Pancreas (tissue), 10 donors: ENCODE measurements around the gene LCT. TPM values are rescaled to one million over a fixed set of nuclear protein-coding genes. Genes with fewer than 3 reads are reported as not detected.
"Not testable (repeated sequence)": the region's sequence is repeated elsewhere in the genome, so short reads cannot be mapped to it uniquely, and the experiment has no call there.

Source experiments
- ATAC-seq, 4 donors: fragments of 200-7000 bp; cut with Tn5 transposase; one replicate each; pipeline versions ENCODE4 v1.8.0 to v1.9.1; 2020; ENCODE audit warnings: mild to moderate bottlenecking in 4 of 4, moderate library complexity in 4 of 4
- DNase-seq, 6 donors: peaks; one replicate each; pipeline ENCODE4 v3.0.0-alpha.2; 2020
- FAIRE-seq: peaks from 2 replicates; lab custom pipeline; 2012; peaks lifted over from hg19 to GRCh38; lab: Jason Lieb, UNC
- H3K27ac ChIP-seq, 4 donors: fragments of 200-600 bp; sonication (generic); 1 replicate in 3 of 4; 2 replicates in 1 of 4; pipeline versions ENCODE4 v1.5.0 to v1.8.0; 2020
- H3K27me3 ChIP-seq, 4 donors: fragments of 200-600 bp; one replicate each; pipeline ENCODE4 v1.8.0; 2021
- H3K36me3 ChIP-seq, 3 donors: fragments of 200-600 bp; sonication (generic) in 1 of 3; one replicate each; pipeline versions ENCODE4 v1.5.0 to v1.8.0; 2020 to 2021
- H3K4me1 ChIP-seq, 3 donors: fragments of 200-600 bp; one replicate each; pipeline ENCODE4 v1.8.0; 2021
- H3K4me3 ChIP-seq, 4 donors: fragments of 200-600 bp; sonication (generic) in 2 of 4; one replicate each; pipeline versions ENCODE4 v1.5.0 to v1.8.0; 2020 to 2021
- H3K9me3 ChIP-seq, 4 donors: fragments of 200-600 bp; one replicate each; pipeline ENCODE4 v1.8.0; 2021
- CTCF ChIP-seq, 4 donors: fragments of 200-600 bp; sonication (generic) in 3 of 4; IDR thresholded peaks; one replicate each; pipeline versions ENCODE4 v1.5.0 to v1.8.0; 2021; ENCODE audit warnings: antibody characterized with exemption in 4 of 4
- WGBS, 2 donors: extraction: QIAGEN DNeasy Blood & Tissue Kit; methylation state at CpG; one replicate each; pipeline ENCODE4 v1.1.7; 2013; 5-methylcytosine and 5-hydroxymethylcytosine counted together
- intact Hi-C, 3 donors: fragments of 100-400 bp; cut with DNase I; formaldehyde crosslinking; loops; one replicate each; pipeline versions ENCODE4 v1.11.1 to v1.14.2; 2022
- polyA plus RNA-seq, 2 donors: library from polyadenylated mRNA; stranded (reverse); fragments of 200-250 nt; gene quantifications; one replicate each; pipeline ENCODE4 v1.2.3, GENCODE V29; 2013
- total RNA-seq, 6 donors: library from RNA; stranded (reverse); fragmentation: NEBNext Ultra II Directional in 4 of 6; extraction: Animal tissue kit (Norgen Biotek cat#: 25700) in 4 of 6; gene quantifications; one replicate each; pipeline versions ENCODE4 v1.2.1 to v1.2.4, GENCODE V29; 2021 to 2023
- donor health status: healthy with polysubstance abuse.
- donor health status: DM: no; HTN: no; CAD: no; lungs with moderate emphysema.
- donor health status: DM: no; HTN: no; CAD: no.
- donor health status: control.
- donor health status: control.
- donor health status: Bipolar disorder and iron deficiency.
- donor health status: DM: yes; HTN: yes; CAD: no.
- donor health status: DM: no; HTN: no; CAD: no.
- donor health status: DM: no; HTN: no; CAD: no.
- donor health status: DM: yes; HTN: yes; CAD: no.

The LCT gene
- total and polyA plus RNA-seq, 8 donors, result under 0.01 to 0.06 TPM; not detected in 6

DNA sequence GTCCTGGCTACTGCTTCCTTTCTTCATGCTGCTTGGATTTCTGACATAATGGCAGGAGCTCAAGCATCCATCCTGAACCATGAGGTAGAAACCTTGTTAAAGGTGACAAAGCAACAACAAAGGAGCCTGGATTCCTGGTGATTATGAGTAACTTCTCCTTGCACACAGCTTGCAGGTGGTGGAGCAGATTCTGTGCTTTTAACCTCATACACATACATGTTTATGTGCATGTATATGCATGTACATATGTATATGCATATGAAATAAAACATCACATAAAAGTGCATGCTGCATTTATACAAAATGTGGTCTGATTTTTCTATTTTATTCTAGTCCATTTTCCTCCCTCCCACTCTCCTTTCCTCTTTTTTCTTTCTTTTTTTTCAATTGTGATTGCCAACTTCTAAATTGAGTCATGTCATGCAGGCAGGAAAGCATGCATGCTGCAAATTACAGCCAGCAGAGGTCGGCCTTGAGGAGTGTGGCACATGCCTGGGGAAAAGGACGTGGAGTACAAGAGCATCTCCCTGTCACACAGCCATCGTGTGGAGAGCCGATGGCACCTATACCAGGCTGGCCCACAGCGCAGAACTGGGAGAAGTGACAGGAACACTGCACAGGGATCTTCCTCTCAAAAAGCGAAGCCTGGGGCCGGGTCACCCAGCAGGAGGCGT, 17.9 kb downstream of the LCT start:
- no peak overlapping the region for H3K27ac ChIP-seq
- FAIRE-seq, result no peak
- no peak for TF ChIP-seq CTCF (IDR thresholded peaks at IDR 0.05)
- no peaks in the 10 kb centered on the region for H3K9me3 ChIP-seq
- ATAC-seq, result no peak
- WGBS, 2 donors, result 72 to 74% methylated on average over 8 of the region's 8 CpGs
- H3K4me3 ChIP-seq, result no peak overlapping the region
- H3K36me3 ChIP-seq, result no peaks in the 10 kb centered on the region
- H3K4me1 ChIP-seq, result no peaks in the 10 kb centered on the region
- no peaks in the 10 kb centered on the region for H3K27me3 ChIP-seq
- intact Hi-C loops, result no loop called here
- no peak for DNase-seq

DNA sequence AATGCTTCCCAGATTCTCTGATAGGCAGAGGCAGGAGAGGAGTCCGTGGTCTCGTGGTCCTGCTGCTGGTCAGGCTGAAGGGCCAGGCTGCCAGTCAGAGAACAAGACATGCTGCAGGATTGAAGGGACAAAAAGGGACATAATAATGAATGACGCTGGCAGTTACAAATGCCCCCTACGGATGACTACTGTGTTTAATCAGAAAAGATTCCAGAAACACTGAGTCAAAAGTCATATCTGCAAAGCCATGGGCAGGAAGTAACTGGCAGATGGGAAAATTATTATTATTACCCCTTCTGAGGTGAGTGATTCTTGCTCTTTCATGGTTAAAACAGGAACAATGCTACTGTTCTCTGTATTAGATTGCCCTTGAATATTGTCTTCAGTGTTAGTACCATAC, 19.0 kb downstream of the LCT start:
- H3K4me3 ChIP-seq, result no peak overlapping the region

DNA sequence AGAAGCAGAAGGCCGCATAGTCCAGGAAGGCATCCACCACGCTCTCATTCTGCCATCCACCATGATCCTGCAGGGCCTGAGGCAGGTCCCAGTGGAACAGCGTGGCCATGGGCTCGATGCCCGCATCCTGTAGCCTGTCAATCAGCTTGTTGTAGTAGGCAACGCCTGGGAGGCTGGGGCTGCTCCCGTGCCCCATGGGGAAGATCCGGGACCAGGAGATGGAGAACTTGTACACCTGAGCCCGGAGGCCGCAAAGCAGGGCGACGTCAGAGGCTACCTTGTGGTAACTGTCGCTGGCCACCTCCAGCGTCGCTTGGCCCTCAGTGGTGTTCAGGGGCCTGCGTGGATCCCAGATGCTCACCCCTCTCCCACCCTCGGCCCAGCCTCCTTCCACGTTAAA, 19.5 kb downstream of the LCT start:
- WGBS, 2 donors, result 82 to 94% methylated on average over 16 to 18 of the region's 18 CpGs
- H3K4me1 ChIP-seq, result no peaks in the 10 kb centered on the region
- intact Hi-C loops, result no loop called here
- TF ChIP-seq CTCF (IDR thresholded peaks at IDR 0.05), result no peak
- H3K9me3 ChIP-seq, result no peaks in the 10 kb centered on the region
- ATAC-seq, result no peak
- no peaks in the 10 kb centered on the region for H3K27me3 ChIP-seq
- FAIRE-seq, result no peak
- no peak for DNase-seq
- no peaks in the 10 kb centered on the region for H3K36me3 ChIP-seq
- no peak overlapping the region for H3K27ac ChIP-seq
- no peak overlapping the region for H3K4me3 ChIP-seq

More for the DNA sequence above, 19.0 kb downstream of the LCT start:
- intact Hi-C loops, result no loop called here
- Histone ChIP-seq H3K9me3 (no peaks in the 10 kb centered on the region), H3K27ac (no peak overlapping the region), H3K4me1 (no peaks in the 10 kb centered on the region), H3K36me3 (no peaks in the 10 kb centered on the region), H3K27me3 (no peaks in the 10 kb centered on the region)
- DNase-seq (no peak), ATAC-seq (no peak), FAIRE-seq (no peak)
- no peak for TF ChIP-seq CTCF (IDR thresholded peaks at IDR 0.05)
- 67 to 70% methylated on average over 4 of the region's 4 CpGs for WGBS, 2 donors

DNA sequence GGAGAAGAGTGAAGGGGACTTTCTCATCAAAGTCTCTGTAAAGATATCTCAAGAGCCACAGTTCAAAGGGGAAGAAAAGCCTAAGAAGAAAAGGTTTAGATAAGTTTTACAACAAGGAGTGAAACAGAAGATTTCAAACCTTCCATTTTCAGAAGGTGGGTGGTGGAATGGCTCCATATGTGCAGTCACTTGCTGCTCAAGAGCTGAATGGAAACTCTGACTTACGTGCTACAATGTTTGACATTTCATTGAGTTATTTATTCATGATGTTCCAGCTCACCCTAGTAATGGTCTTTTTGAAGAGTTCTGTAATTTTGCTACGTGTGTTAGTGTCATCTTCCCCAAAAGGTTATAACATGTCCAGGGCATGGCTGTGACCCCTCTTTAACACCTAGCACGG, 21.7 kb downstream of the LCT start:
- no peak overlapping the region for H3K4me3 ChIP-seq
- ATAC-seq (no peak), DNase-seq (no peak), FAIRE-seq (no peak)
- no peak for TF ChIP-seq CTCF (IDR thresholded peaks at IDR 0.05)
- H3K4me1 ChIP-seq, result no peaks in the 10 kb centered on the region
- no peaks in the 10 kb centered on the region for H3K36me3 ChIP-seq
- no peaks in the 10 kb centered on the region for H3K9me3 ChIP-seq
- no peak overlapping the region for H3K27ac ChIP-seq
- intact Hi-C loops, result no loop called here
- 78 to 85% methylated on average over 3 of the region's 3 CpGs for WGBS, 2 donors
- H3K27me3 ChIP-seq, result no peaks in the 10 kb centered on the region

- H3K27me3 ChIP-seq, result no peaks in the 10 kb centered on the region
- WGBS, 2 donors, result 20 to 41% methylated on average over 2 of the region's 2 CpGs
- no peak for DNase-seq
- FAIRE-seq, result no peak
- no peaks in the 10 kb centered on the region for H3K9me3 ChIP-seq
- H3K36me3 ChIP-seq, result no peaks in the 10 kb centered on the region
- H3K4me1 ChIP-seq, result no peaks in the 10 kb centered on the region
- H3K27ac ChIP-seq, result no peak overlapping the region
- intact Hi-C loops, result no loop called here
- no peak overlapping the region for H3K4me3 ChIP-seq
- ATAC-seq, result no peak
- TF ChIP-seq CTCF (IDR thresholded peaks at IDR 0.05), result no peak
Measured at GRCh38 chr2:135812907-135813511, 24.0 kb downstream of the LCT start.

- WGBS, 2 donors, result 86 to 93% methylated on average over 3 of the region's 3 CpGs
- H3K27ac ChIP-seq, ATAC-seq, DNase-seq, H3K9me3 ChIP-seq, H3K4me1 ChIP-seq, H3K27me3 ChIP-seq, H3K36me3 ChIP-seq, intact Hi-C loops, H3K4me3 ChIP-seq, FAIRE-seq: not testable (repeated sequence)
Measured at GRCh38 chr2:135807874-135808273, 29.1 kb downstream of the LCT start.
